HG02759 (cell line): ENCODE measurements around the gene ADGRD2.

Experiments
- ATAC-seq: cut with Tn5 transposase; IDR thresholded peaks from one replicate; pipeline ENCODE4 v1.9.1; 2021; ENCODE audit warnings: mild to moderate bottlenecking, moderate library complexity; ENCODE audit not compliant: unreplicated experiment

The ADGRD2 gene

GRCh38 chr9:124437086-124437485 lies 13.2 kb upstream of the ADGRD2 start:
- no peak for ATAC-seq

GRCh38 chr9:124438091-124438490 lies 12.2 kb upstream of the ADGRD2 start:
- ATAC-seq = no peak

GRCh38 chr9:124439086-124439485 lies 11.2 kb upstream of the ADGRD2 start:
- ATAC-seq = no peak

- no peak for ATAC-seq
These were observed 10.5 kb upstream of the ADGRD2 start for GRCh38 chr9:124439686-124440243.

GRCh38 chr9:124440786-124441185 lies 9.5 kb upstream of the ADGRD2 start:
- ATAC-seq = no peak

GRCh38 chr9:124441291-124441690 lies 9.0 kb upstream of the ADGRD2 start:
- no peak for ATAC-seq

- ATAC-seq = no peak
These were observed 7.9 kb upstream of the ADGRD2 start for GRCh38 chr9:124442379-124442778.

GRCh38 chr9:124442826-124443225 lies 7.4 kb upstream of the ADGRD2 start:
- ATAC-seq = no peak

GRCh38 chr9:124443625-124444024 lies 6.6 kb upstream of the ADGRD2 start:
- ATAC-seq = no peak

- ATAC-seq = no peak
These were observed 6.1 kb upstream of the ADGRD2 start for GRCh38 chr9:124444166-124444565.

- no peak for ATAC-seq
These were observed 3.0 kb upstream of the ADGRD2 start for GRCh38 chr9:124447297-124447661.

GRCh38 chr9:124448019-124448418 lies 2.2 kb upstream of the ADGRD2 start:
- no peak for ATAC-seq

- ATAC-seq = no peak
These were observed 685 bp upstream of the ADGRD2 start for GRCh38 chr9:124449381-124450151.

GRCh38 chr9:124450931-124451661 lies 845 bp downstream of the ADGRD2 start:
- ATAC-seq = no peak

- no peak for ATAC-seq
These were observed 2.1 kb downstream of the ADGRD2 start for GRCh38 chr9:124452326-124452725.

GRCh38 chr9:124452841-124453585 lies 2.8 kb downstream of the ADGRD2 start:
- no peak for ATAC-seq

GRCh38 chr9:124453586-124454191 lies 3.4 kb downstream of the ADGRD2 start:
- no peak for ATAC-seq

- ATAC-seq = no peak
These were observed 4.0 kb downstream of the ADGRD2 start for GRCh38 chr9:124454296-124454695.

GRCh38 chr9:124454791-124455443 lies 4.7 kb downstream of the ADGRD2 start:
- no peak for ATAC-seq

- no peak for ATAC-seq
These were observed 5.6 kb downstream of the ADGRD2 start for GRCh38 chr9:124455820-124456219.
